Mammary epithelial cell (primary cell): Measurements from ENCODE around the gene ANKS1B.

Experiments
- EZH2 ChIP-seq: IDR thresholded peaks from 2 replicates; pipeline ENCODE4 v1.6.1; 2012; ENCODE audit warnings: low read length, inconsistent platforms, borderline replicate concordance
- TF ChIP-seq, protein P1 (sequence below), 2 donors: IDR thresholded peaks in 1 of 2; conservative IDR thresholded peaks in 1 of 2; 2 replicates each; pipeline ENCODE4 v1.5.1; 2011 to 2012; ENCODE audit warnings: inconsistent platforms in 2 of 2, low read length in 2 of 2, mild to moderate bottlenecking in 2 of 2, control low read depth in 1 of 2, low read depth in 1 of 2; ENCODE audit not compliant: insufficient read depth in 1 of 2; ENCODE audit errors: extremely low read depth in 1 of 2

DNA sequence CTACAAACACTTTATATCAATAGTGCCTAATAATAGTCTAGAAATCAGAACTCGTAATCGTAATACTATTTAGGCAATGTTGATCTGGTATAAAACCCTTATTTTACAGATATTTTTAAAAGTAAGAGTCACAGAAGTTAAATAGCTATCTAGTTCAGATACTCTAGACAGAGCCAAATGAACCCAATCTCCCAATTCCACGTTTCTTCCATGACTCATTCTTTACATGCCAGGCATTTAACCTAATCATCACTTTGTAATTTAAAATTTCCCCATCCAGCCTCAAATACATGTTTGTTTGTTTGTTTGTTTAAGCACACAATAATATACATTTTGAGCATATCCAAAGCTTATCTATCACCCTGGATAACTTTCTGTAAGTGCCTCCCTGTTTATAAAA lies 373.6 kb downstream of the ANKS1B start:
- TF ChIP-seq, protein P1, sequence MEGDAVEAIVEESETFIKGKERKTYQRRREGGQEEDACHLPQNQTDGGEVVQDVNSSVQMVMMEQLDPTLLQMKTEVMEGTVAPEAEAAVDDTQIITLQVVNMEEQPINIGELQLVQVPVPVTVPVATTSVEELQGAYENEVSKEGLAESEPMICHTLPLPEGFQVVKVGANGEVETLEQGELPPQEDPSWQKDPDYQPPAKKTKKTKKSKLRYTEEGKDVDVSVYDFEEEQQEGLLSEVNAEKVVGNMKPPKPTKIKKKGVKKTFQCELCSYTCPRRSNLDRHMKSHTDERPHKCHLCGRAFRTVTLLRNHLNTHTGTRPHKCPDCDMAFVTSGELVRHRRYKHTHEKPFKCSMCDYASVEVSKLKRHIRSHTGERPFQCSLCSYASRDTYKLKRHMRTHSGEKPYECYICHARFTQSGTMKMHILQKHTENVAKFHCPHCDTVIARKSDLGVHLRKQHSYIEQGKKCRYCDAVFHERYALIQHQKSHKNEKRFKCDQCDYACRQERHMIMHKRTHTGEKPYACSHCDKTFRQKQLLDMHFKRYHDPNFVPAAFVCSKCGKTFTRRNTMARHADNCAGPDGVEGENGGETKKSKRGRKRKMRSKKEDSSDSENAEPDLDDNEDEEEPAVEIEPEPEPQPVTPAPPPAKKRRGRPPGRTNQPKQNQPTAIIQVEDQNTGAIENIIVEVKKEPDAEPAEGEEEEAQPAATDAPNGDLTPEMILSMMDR (conservative IDR thresholded peaks at IDR 0.05 in 1 of 2, IDR thresholded peaks at IDR 0.05 in 1 of 2; ENCODE audit: extremely low read depth in 1 of 2, insufficient read depth in 1 of 2, low read depth in 1 of 2, low read length in 2 of 2): no peak
- TF ChIP-seq EZH2: no peak
